Endothelial cell of umbilical vein (primary cell): ENCODE results near the gene CACHD1. TPM values are rescaled to one million over a fixed set of nuclear protein-coding genes. Genes with fewer than 3 reads are reported as not detected.

Source experiments
- BruUV-seq: library from RNA; stranded (reverse); fragments of 400-500 nt; replicated peaks from 2 replicates; lab custom pipeline; 2021; lab: Mats Ljungman, UMichigan
- CTCF ChIA-PET: fragments of 300-600, 350-600 bp; sonication (Branson Sonifier 250); formaldehyde crosslinking; loops from one replicate; lab custom pipeline; 2021; ENCODE audit warnings: antibody characterized with exemption, inconsistent platforms; lab: Charles Lee
- POLR2A ChIA-PET: fragments of 300-600, 350-600 bp; sonication (Branson Sonifier 250); formaldehyde crosslinking; loops from one replicate; lab custom pipeline; 2021; ENCODE audit warnings: antibody characterized with exemption, inconsistent platforms; lab: Charles Lee
- DNase-seq: peaks from one replicate; pipeline ENCODE4 v3.0.0-alpha.2; 2011; ENCODE audit warnings: low read depth, low spot score
- FAIRE-seq: peaks from 2 replicates; lab custom pipeline; 2011; peaks lifted over from hg19 to GRCh38; lab: Jason Lieb, UNC
- H2AFZ ChIP-seq: 2 replicates; pipeline ENCODE4 v1.6.0; 2012; ENCODE audit warnings: low read depth, low read length, control low read depth, inconsistent platforms
- H3K27ac ChIP-seq: 2 replicates; pipeline ENCODE4 v1.5.1; 2011; ENCODE audit warnings: low read depth, mild to moderate bottlenecking, control low read depth, low read length, moderate library complexity; ENCODE audit not compliant: insufficient read depth
- H3K27me3 ChIP-seq, 2 experiments: 2 replicates each; pipeline versions ENCODE4 v1.6.0 to v1.6.1; 2011; ENCODE audit warnings: low read length in 2 of 2, mixed read lengths in 1 of 2; ENCODE audit not compliant: control insufficient read depth in 2 of 2, insufficient read depth in 2 of 2
- H3K36me3 ChIP-seq, 2 experiments: 2 replicates in 1 of 2; 3 replicates in 1 of 2; pipeline ENCODE4 v1.5.1; 2011; ENCODE audit warnings: low read length in 2 of 2, mild to moderate bottlenecking in 1 of 2, moderate library complexity in 1 of 2; ENCODE audit not compliant: control insufficient read depth in 2 of 2, insufficient read depth in 2 of 2; ENCODE audit errors: extremely low read depth in 1 of 2
- H3K4me1 ChIP-seq: 3 replicates; pipeline ENCODE4 v1.5.1; 2011; ENCODE audit warnings: mild to moderate bottlenecking, low read length; ENCODE audit not compliant: control insufficient read depth, insufficient read depth; ENCODE audit errors: extremely low read depth
- H3K4me2 ChIP-seq: 2 replicates; pipeline ENCODE4 v1.6.1; 2011; ENCODE audit warnings: low read length, control low read depth, mixed read lengths; ENCODE audit not compliant: insufficient read depth
- H3K4me3 ChIP-seq, 3 experiments: fragments of 200-600 bp in 1 of 3; sonication (generic), shearing (Covaris generic) in 1 of 3; replicated peaks in 1 of 3; 2 replicates each; pipeline ENCODE4 v1.5.1; 2011 to 2016; ENCODE audit warnings: control low read depth in 3 of 3, low read length in 3 of 3, mild to moderate bottlenecking in 2 of 3, inconsistent platforms in 1 of 3, low read depth in 1 of 3, moderate library complexity in 1 of 3; ENCODE audit not compliant: insufficient read depth in 1 of 3
- H3K79me2 ChIP-seq: 2 replicates; pipeline ENCODE4 v1.6.0; 2012; ENCODE audit warnings: low read length, inconsistent platforms; ENCODE audit not compliant: control insufficient read depth, insufficient read depth
- H3K9ac ChIP-seq: replicated peaks from 2 replicates; pipeline ENCODE3; 2011; ENCODE audit warnings: low read length, control low read depth; ENCODE audit not compliant: insufficient read depth; ENCODE audit errors: extremely low read depth
- H3K9me1 ChIP-seq: replicated peaks from 3 replicates; pipeline ENCODE4 v1.6.0; 2011; ENCODE audit warnings: mild to moderate bottlenecking, low read length; ENCODE audit not compliant: control insufficient read depth, insufficient read depth; ENCODE audit errors: extremely low read depth
- H3K9me3 ChIP-seq: replicated peaks from 2 replicates; pipeline ENCODE4 v1.5.1; 2012; ENCODE audit warnings: low read length, inconsistent platforms; ENCODE audit not compliant: control insufficient read depth, insufficient read depth
- H4K20me1 ChIP-seq: replicated peaks from 2 replicates; pipeline ENCODE3; 2011; ENCODE audit warnings: mild to moderate bottlenecking, low read length; ENCODE audit not compliant: control insufficient read depth, insufficient read depth; ENCODE audit errors: extremely low read depth
- EZH2 ChIP-seq: IDR thresholded peaks from 2 replicates; pipeline ENCODE4 v1.6.1; 2012; ENCODE audit warnings: borderline replicate concordance, low read depth, mild to moderate bottlenecking, moderate library complexity, low read length, inconsistent platforms; ENCODE audit not compliant: severe bottlenecking
- FOS ChIP-seq: IDR thresholded peaks from 2 replicates; pipeline ENCODE4 v1.6.1; 2011; ENCODE audit warnings: mild to moderate bottlenecking, low read length, moderate library complexity, borderline replicate concordance; ENCODE audit not compliant: insufficient read depth
- GATA2 ChIP-seq: IDR thresholded peaks from 2 replicates; pipeline ENCODE4 v1.7.0; 2011; ENCODE audit warnings: low read depth, mild to moderate bottlenecking, moderate library complexity, mixed read lengths, low read length; ENCODE audit not compliant: insufficient read length, insufficient read depth
- JUN ChIP-seq: IDR thresholded peaks from 2 replicates; pipeline ENCODE4 v1.6.1; 2011; ENCODE audit warnings: borderline replicate concordance, low read depth; ENCODE audit not compliant: insufficient read length, insufficient read depth
- MYC ChIP-seq: IDR thresholded peaks from one replicate; pipeline ENCODE4 v1.6.1; 2011; ENCODE audit warnings: mild to moderate bottlenecking, low read depth, low read length
- POLR2A ChIP-seq: IDR thresholded peaks from 2 replicates; pipeline ENCODE4 v1.6.1; 2012; ENCODE audit warnings: low read depth, mild to moderate bottlenecking, control low read depth, low read length
- POLR2AphosphoS5 ChIP-seq: IDR thresholded peaks from 2 replicates; pipeline ENCODE4 v1.6.1; 2012; ENCODE audit warnings: low read depth, mild to moderate bottlenecking, control low read depth, low read length, moderate library complexity; ENCODE audit not compliant: insufficient read depth
- dilution Hi-C: fragments of 300-500 bp; cut with MboI; formaldehyde crosslinking; loops from one replicate; pipeline ENCODE4 v1.15.0; 2019; ENCODE audit warnings: low sequenced_read_pairs; ENCODE audit not compliant: extremely low pct_ligation_motif_present
- intact Hi-C: fragments of 100-400 bp; cut with micrococcal nuclease; formaldehyde crosslinking; loops from one replicate; pipeline ENCODE4 v1.10.0; 2022
- polyA plus RNA-seq, 4 experiments: library from polyadenylated mRNA; depleted of rRNA in 3 of 4; stranded (reverse) in 3 of 4; unstranded in 1 of 4; fragments of >200 nt; gene quantifications; 2 replicates each; pipeline versions ENCODE4 v1.2.1 to v1.2.3, GENCODE V29; 2011 to 2012; ENCODE audit warnings: missing spikeins in 1 of 4
- total RNA-seq: library from RNA; stranded (reverse); gene quantifications from 2 replicates; pipeline ENCODE4 v1.2.3, GENCODE V29; 2021
- TF ChIP-seq, protein P1 (sequence below): IDR thresholded peaks from 2 replicates; pipeline ENCODE4 v1.6.1; 2011; ENCODE audit not compliant: insufficient read depth, insufficient read length
- TF ChIP-seq, protein P2 (sequence below), 2 donors: IDR thresholded peaks; 1 replicate in 1 of 2; 2 replicates in 1 of 2; pipeline ENCODE4 v1.5.1; 2011; ENCODE audit warnings: low read length in 2 of 2, mild to moderate bottlenecking in 2 of 2, moderate library complexity in 2 of 2, control low read depth in 1 of 2, inconsistent platforms in 1 of 2, low read depth in 1 of 2; ENCODE audit not compliant: insufficient read depth in 1 of 2; ENCODE audit errors: extremely low read depth in 1 of 2

The CACHD1 gene
- total and polyA plus RNA-seq, 2 donors (not counting 3 experiments of a cell fraction or from before 2014, with no cell fraction given), result 3.6 to 9.3 TPM

DNA sequence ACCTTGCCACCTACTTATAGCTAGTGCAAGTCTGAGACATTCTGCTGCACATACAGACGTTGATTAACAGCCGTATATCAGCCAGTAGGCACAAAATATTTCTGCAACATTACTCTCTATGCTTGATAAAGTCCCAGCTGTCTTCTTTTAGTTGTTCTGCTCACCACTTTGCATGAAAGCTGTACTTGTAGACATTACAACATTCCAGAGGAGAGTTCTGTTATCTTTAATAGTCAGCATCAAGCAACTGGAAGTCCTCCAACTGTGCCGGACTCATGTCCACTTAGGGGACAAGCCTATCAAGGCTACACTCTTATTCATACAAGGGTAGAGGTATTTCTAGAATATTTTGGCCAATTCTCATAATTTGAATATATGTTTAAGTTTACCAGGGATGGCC lies 50.0 kb downstream of the CACHD1 start:
- BruUV-seq, result no TSS peak
- H3K79me2 ChIP-seq, result no peaks in the 10 kb centered on the region

More for the DNA sequence above, 50.0 kb downstream of the CACHD1 start:
- ChIA-PET POLR2A (no interaction called here), CTCF (no interaction called here)
- no peak overlapping the region for H3K9ac ChIP-seq
- TF ChIP-seq EZH2 (no peak), MYC (no peak), FOS (no peak), POLR2A (no peak), GATA2 (no peak), JUN (no peak), POLR2AphosphoS5 (no peak)
- TF ChIP-seq, protein P1, sequence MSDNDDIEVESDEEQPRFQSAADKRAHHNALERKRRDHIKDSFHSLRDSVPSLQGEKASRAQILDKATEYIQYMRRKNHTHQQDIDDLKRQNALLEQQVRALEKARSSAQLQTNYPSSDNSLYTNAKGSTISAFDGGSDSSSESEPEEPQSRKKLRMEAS, result no peak
- TF ChIP-seq, protein P2, sequence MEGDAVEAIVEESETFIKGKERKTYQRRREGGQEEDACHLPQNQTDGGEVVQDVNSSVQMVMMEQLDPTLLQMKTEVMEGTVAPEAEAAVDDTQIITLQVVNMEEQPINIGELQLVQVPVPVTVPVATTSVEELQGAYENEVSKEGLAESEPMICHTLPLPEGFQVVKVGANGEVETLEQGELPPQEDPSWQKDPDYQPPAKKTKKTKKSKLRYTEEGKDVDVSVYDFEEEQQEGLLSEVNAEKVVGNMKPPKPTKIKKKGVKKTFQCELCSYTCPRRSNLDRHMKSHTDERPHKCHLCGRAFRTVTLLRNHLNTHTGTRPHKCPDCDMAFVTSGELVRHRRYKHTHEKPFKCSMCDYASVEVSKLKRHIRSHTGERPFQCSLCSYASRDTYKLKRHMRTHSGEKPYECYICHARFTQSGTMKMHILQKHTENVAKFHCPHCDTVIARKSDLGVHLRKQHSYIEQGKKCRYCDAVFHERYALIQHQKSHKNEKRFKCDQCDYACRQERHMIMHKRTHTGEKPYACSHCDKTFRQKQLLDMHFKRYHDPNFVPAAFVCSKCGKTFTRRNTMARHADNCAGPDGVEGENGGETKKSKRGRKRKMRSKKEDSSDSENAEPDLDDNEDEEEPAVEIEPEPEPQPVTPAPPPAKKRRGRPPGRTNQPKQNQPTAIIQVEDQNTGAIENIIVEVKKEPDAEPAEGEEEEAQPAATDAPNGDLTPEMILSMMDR (IDR thresholded peaks at IDR 0.05; ENCODE audit: extremely low read depth in 1 of 2, insufficient read depth in 1 of 2, low read depth in 1 of 2, low read length in 2 of 2), result no peak
- no peaks in the 10 kb centered on the region for H3K9me3 ChIP-seq
- H2AFZ ChIP-seq, result no peak overlapping the region
- H3K9me1 ChIP-seq, result no peaks in the 10 kb centered on the region
- H3K4me1 ChIP-seq, result peaks cover 15% of the 10 kb centered on the region
- H4K20me1 ChIP-seq, result no peaks in the 10 kb centered on the region
- no peak for DNase-seq
- H3K4me2 ChIP-seq, result no peak overlapping the region
- FAIRE-seq, result no peak
- H3K27ac ChIP-seq, result no peak overlapping the region
- dilution Hi-C loops (no loop called here), intact Hi-C loops (no loop called here)
- H3K36me3 ChIP-seq, result no peaks in the 10 kb centered on the region
- no peaks in the 10 kb centered on the region for H3K27me3 ChIP-seq
- H3K4me3 ChIP-seq, result no peak overlapping the region
